MCF 10A (cell line): ENCODE results near the gene TERT. TPM values are rescaled to one million over a fixed set of nuclear protein-coding genes. Genes with fewer than 3 reads are reported as not detected.
A peak's percentile ranks its signal among the peaks of the same experiment; 100 is the strongest.

ENCODE experiments used
- BruUV-seq: library from RNA; stranded (reverse); fragments of 400-500 nt; replicated peaks from 2 replicates; lab custom pipeline; 2021; lab: Mats Ljungman, UMichigan
- CTCF ChIA-PET: fragments of 300-600 bp; sonication (Branson Sonifier 250); formaldehyde crosslinking; extraction: SDS; loops from one replicate; lab custom pipeline; 2021; ENCODE audit warnings: antibody characterized with exemption, inconsistent platforms; lab: Yijun Ruan, JAX
- POLR2A ChIA-PET: fragments of 300-600, 350-650 bp; sonication (Branson Sonifier 250); formaldehyde crosslinking; extraction: SDS; loops from one replicate; lab custom pipeline; 2020; ENCODE audit warnings: antibody characterized with exemption, inconsistent platforms; lab: Yijun Ruan, JAX
- DNase-seq: peaks from one replicate; pipeline ENCODE4 v3.0.0-alpha.2; 2018; ENCODE audit not compliant: unreplicated experiment
- H3K27ac Mint-ChIP-seq: one replicate; pipeline ENCODE4 v1.8.0; 2022; ENCODE audit warnings: mild to moderate bottlenecking, low read depth, mixed read lengths; ENCODE audit not compliant: unreplicated experiment
- H3K27me3 Mint-ChIP-seq: one replicate; pipeline ENCODE4 v1.8.0; 2022; ENCODE audit warnings: mixed read lengths; ENCODE audit not compliant: insufficient read depth, unreplicated experiment
- H3K36me3 Mint-ChIP-seq: one replicate; pipeline ENCODE4 v1.8.0; 2022; ENCODE audit warnings: mild to moderate bottlenecking, moderate library complexity, mixed read lengths; ENCODE audit not compliant: insufficient read depth, unreplicated experiment
- H3K4me1 Mint-ChIP-seq: one replicate; pipeline ENCODE4 v1.8.0; 2022; ENCODE audit warnings: mixed read lengths; ENCODE audit not compliant: insufficient read depth, unreplicated experiment
- H3K4me3 Mint-ChIP-seq: one replicate; pipeline ENCODE4 v1.8.0; 2022; ENCODE audit warnings: mild to moderate bottlenecking, moderate library complexity, mixed read lengths; ENCODE audit not compliant: unreplicated experiment
- H3K9me3 Mint-ChIP-seq: one replicate; pipeline ENCODE4 v1.8.0; 2022; ENCODE audit warnings: mixed read lengths; ENCODE audit not compliant: unreplicated experiment
- CTCF ChIP-seq: fragments of 200-600 bp; IDR thresholded peaks from one replicate; pipeline ENCODE4 v1.8.0; 2022; ENCODE audit warnings: antibody characterized with exemption, mild to moderate bottlenecking; ENCODE audit not compliant: unreplicated experiment
- intact Hi-C: fragments of 100-400 bp; cut with micrococcal nuclease; formaldehyde crosslinking; loops from 2 replicates; pipeline ENCODE4 v1.14.1; 2022
- total RNA-seq: library from RNA; stranded (reverse); gene quantifications from 2 replicates; pipeline ENCODE4 v1.2.3, GENCODE V29; 2022

TERT gene
- total RNA-seq, 1 experiment from 2014 or later: 0.16 TPM

- POLR2A ChIA-PET: no interaction called here
- Mint-ChIP-seq H3K4me1 (peaks cover 8% of the 10 kb centered on the region), H3K9me3 (no peaks in the 10 kb centered on the region), H3K36me3 (peaks cover 53% of the 10 kb centered on the region), H3K27ac (no peak overlapping the region), H3K27me3 (no peaks in the 10 kb centered on the region), H3K4me3 (no peak overlapping the region)
- CTCF ChIA-PET: interaction anchor here (0.5 to 1.4 kb wide), 3 partner anchors 8 to 810 kb away, joined by 3 to 5 read pairs (median 3); no protein-coding TSS in a partner anchor
- no TSS peak for BruUV-seq
- no peak for DNase-seq
- TF ChIP-seq CTCF: no peak
- intact Hi-C loops: no loop called here
These were observed 23.9 kb upstream of the TERT start for GRCh38 chr5:1318659-1319251.

- BruUV-seq: TSS peak; percentile 58
- Mint-ChIP-seq H3K36me3 (peaks cover 53% of the 10 kb centered on the region), H3K27me3 (no peaks in the 10 kb centered on the region), H3K9me3 (no peaks in the 10 kb centered on the region), H3K27ac (no peak overlapping the region), H3K4me1 (peaks cover 8% of the 10 kb centered on the region), H3K4me3 (no peak overlapping the region)
- DNase-seq: no peak
- intact Hi-C loops: no loop called here
- TF ChIP-seq CTCF: no peak
- ChIA-PET CTCF (interaction anchor here (0.6 to 1.4 kb wide), 3 partner anchors 9 to 109 kb away, joined by 3 to 5 read pairs (median 3); no protein-coding TSS in a partner anchor), POLR2A (interaction anchor here (0.6 to 2.4 kb wide), 3 partner anchors 8 to 204 kb away, joined by 3 to 12 read pairs (median 3); no protein-coding TSS in a partner anchor)
These were observed 23.2 kb upstream of the TERT start for GRCh38 chr5:1317921-1318565.

DNA sequence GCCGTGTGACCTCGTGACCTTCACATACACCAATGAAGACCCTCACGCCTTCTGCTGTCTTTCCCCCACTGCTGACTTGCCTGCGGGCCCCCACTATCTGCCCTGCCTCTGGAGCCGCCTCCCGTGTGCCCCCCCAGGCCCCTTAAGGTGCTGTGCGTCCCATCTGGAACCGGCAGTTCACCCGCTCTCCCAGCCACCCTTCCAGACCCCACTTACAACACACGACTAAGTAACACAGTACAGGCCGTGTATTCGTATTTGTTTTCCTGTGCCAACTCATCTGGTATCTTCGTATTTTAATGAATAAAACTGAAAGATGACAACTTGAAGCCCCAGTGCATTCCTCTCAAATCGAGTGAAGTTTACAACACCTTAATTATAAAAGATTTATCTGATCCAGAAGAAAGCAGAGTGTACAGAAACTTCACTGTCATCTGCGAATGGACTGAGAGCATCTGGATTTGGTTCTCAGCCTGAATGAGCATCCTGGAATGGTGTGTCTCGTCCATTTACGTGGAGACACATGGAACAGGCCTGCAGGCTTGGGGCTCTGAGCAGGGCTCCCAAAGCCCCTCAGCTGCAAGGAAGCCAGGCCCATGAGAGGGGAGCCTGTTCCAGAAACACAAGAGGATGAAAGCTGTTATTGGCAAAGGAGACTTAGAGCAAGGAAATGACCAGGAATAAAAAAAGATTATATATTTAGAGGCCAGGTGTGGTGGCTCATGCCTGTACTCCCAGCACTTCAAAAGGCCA, 21.9 kb upstream of the TERT start:
- no peaks in the 10 kb centered on the region for H3K9me3 Mint-ChIP-seq
- no peak for TF ChIP-seq CTCF
- H3K36me3 Mint-ChIP-seq: peaks cover 45% of the 10 kb centered on the region
- ChIA-PET POLR2A (interaction anchor here (0.6 to 2.4 kb wide), 4 partner anchors 9 to 904 kb away, joined by 3 to 12 read pairs (median 3); no protein-coding TSS in a partner anchor), CTCF (interaction anchor here (0.7 to 1.2 kb wide), 2 partner anchors 143 to 336 kb away, joined by 3 read pairs; no protein-coding TSS in a partner anchor)
- no TSS peak for BruUV-seq
- H3K4me3 Mint-ChIP-seq: no peak overlapping the region
- peaks cover 8% of the 10 kb centered on the region for H3K4me1 Mint-ChIP-seq
- intact Hi-C loops: no loop called here
- H3K27ac Mint-ChIP-seq: no peak overlapping the region
- DNase-seq: no peak
- no peaks in the 10 kb centered on the region for H3K27me3 Mint-ChIP-seq
